Middle frontal gyrus (tissue), 1 donor: ENCODE results near the gene TGFBRAP1.

Experiments
- DNase-seq: peaks from one replicate; pipeline ENCODE4 v3.0.0-alpha.2; 2015; ENCODE audit warnings: low spot score; ENCODE audit errors: extremely low spot score

TGFBRAP1 gene

DNA sequence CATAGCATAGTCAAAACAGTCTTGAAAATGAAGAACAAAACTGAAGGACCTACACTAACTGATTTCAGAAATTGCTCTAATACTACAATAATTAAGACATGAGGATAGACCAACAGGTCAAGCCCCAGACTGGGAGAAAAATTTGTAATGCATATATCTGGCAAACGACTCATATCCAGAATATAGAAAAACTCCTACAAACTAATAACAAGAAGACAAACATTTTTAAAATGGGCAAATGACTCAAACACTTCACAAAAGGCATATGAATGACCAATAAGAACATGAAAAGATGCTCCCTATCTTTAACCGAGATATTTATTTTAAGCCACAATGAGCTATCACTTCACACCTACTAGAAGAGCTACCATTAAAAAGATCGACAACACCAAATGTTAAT lies 14.2 kb downstream of the TGFBRAP1 start:
- DNase-seq = no peak

GRCh38 chr2:105313877-105314276 lies 15.7 kb downstream of the TGFBRAP1 start:
- DNase-seq = no peak

- DNase-seq = no peak
Observed at GRCh38 chr2:105309147-105309545, 20.4 kb downstream of the TGFBRAP1 start.

DNA sequence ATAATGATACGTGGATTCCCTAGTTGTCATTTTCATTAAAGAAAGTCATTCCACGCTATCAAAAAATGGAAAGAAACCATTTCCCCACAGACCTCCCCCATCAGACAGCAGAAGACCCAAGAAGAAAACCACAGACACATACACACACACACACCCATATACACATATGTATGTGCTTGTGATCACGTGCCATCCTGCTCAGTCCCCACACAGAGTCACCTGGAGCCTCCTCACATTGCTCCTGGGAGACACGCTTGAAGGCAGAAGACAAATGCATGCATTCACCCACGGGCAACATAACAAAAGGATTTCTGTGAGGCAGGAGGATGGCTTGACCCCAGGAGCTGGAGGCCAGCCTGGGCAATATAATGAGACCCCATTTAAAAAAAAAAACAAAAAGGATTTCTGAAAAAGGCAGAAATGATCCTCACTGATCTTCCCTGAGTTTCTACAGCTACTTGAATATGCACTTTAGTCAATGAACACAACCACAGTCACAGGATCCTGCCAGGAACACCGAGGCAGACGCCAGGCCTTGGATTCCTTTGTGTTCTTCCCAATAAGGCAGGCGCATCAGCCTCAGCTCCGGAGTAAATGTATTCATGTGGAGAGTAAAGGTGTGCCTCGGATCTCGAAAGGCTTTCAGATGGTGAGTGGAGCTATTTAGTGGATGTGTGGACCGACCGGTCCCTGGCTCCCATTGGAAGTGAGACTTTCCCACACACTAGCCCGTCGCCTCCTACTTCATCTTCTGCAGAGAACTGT lies 21.0 kb downstream of the TGFBRAP1 start:
- DNase-seq = no peak

DNA sequence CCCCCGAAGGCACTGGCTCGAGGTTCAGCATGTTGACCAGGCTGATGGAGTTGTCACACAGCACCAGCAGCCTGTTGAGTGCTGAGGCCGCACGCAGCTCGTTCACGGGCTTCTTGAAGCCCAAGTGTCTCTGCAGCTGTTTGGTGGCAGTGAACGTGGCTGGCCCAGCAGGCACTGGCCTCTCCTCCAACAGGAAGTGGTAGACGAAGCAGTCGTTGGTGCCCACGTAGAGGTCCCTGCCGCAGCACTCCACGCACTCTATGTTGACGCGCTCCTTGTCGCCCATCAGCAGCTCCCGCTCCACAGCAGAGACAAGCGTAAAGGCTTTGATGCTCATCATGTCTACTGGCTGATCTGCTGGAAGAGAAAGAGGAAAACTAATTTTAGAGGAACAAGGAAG lies 21.6 kb downstream of the TGFBRAP1 start:
- DNase-seq = no peak

GRCh38 chr2:105307550-105307949 lies 22.0 kb downstream of the TGFBRAP1 start:
- no peak for DNase-seq

DNA sequence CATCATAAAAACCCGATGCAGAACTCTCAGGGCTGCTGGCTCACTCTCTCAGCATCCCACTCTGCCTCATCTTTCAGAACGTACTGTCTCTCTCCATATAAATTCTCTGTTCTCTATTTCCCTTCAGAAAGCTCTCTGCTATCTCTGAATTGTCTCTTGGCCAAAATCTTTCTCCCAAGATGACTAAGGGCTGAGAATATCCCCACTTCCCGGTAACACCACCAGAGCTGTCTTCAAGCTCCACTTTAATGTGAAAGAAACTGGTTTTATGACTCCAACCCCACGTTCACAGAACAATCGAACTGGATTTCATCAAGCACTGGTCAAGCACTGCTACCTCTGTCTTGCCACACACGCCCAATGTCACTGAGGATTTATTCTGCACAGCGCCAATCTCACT lies 22.4 kb downstream of the TGFBRAP1 start:
- no peak for DNase-seq

GRCh38 chr2:105301646-105302045 lies 27.9 kb downstream of the TGFBRAP1 start:
- DNase-seq = no peak

DNA sequence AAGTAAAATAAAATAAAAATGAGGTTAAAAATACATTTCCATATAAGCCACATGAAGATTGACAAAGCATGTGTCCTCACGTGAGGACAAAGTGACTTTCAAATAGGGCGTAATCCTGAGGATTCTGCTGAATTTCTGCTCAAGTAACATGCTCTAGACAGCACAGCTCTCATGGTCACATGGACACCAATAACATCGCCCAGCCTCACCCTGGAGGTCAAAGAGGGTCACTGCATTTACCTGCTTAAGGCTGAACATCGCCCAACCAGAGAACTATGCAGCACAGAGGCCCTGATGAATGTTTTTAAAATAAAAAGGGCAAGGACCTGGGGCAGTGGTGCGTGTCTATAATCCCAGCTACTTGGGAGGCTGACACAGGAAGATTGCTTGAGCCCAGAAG lies 30.2 kb downstream of the TGFBRAP1 start:
- DNase-seq = no peak

DNA sequence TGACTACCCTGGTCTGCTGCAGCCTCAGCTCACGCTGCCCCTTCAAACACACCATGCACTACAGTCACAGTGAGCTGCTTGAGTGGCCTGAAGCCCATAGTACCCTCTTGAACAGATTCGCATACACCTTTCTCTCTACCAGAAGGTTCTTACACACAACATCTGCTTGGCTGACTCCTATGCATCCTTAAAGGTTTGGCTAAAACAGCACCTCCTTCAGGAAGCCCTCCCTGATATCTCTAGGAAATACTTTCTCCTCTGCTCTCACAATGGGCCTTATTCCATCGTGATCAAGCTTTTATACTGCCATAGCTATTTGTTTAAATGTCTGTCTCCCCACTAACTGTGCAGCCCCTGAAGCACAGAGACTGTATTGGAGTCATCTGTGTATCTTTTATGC lies 31.5 kb downstream of the TGFBRAP1 start:
- no peak for DNase-seq

DNA sequence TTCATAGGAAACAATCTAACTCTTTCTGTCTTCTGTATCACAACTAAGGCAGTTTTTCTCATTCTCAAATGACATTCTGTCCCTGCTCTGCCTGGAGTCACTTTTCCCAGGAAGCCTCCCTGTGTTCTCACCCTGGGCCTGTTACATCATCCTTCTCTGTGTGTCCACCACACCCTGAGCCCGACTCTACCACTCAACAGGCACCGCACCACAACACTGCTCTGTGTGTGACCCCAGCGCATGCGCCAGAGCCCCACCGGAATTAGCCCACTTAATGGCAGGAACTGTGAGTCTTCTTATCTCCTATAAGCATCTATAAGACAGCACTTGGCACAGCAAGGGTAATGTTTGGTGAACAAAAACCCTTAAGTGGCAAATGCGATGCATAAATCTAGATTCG lies 32.3 kb downstream of the TGFBRAP1 start:
- DNase-seq = no peak

DNA sequence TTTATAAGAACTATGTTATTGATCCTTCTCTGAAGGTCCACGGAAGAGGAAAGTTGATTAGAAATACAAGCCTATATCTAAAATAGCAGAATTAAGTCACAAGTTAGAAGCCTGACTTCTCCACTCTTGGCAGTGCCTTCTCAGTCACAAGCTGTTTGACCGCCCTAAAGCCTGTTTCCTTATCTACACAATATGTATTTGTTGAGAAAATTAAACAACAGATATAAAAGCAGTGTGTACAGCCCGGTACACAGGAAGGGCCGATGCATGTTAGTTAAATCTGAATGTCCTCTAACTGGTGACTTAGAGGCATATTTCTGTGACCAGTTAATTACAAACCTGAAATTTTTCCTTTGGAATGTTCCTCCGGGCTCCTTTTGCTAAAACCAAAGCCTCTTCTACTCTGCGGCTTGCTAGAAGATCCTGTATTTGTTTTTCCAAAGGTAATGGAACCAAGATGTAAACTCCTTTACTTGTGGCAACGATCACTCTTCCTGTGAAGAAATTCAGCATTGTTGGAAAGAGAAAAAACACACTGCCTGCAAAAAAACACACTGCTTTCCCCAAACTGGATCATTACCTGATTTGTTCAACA lies 33.4 kb downstream of the TGFBRAP1 start:
- DNase-seq = no peak

GRCh38 chr2:105294844-105295481 lies 34.6 kb downstream of the TGFBRAP1 start:
- DNase-seq = peak; percentile 56

GRCh38 chr2:105294046-105294445 lies 35.5 kb downstream of the TGFBRAP1 start:
- DNase-seq = no peak

DNA sequence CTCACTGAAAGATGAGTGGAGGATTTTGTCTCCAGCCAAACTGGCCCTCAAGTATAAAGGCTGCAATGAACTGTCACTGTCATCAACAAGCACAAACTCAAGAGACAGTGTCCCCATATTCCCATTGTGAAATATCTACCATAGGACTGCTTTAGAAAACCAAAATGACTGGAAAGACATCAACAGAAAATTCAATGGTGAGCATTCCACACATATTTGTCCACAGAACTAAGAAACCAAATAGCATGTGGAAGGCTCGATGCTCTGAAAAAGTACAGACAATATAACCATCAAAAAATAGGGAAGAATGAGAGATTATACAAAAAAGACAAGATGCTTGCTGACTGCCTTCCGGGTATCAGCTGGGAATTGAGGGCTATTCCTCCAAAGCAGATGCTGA lies 37.6 kb downstream of the TGFBRAP1 start:
- no peak for DNase-seq

DNA sequence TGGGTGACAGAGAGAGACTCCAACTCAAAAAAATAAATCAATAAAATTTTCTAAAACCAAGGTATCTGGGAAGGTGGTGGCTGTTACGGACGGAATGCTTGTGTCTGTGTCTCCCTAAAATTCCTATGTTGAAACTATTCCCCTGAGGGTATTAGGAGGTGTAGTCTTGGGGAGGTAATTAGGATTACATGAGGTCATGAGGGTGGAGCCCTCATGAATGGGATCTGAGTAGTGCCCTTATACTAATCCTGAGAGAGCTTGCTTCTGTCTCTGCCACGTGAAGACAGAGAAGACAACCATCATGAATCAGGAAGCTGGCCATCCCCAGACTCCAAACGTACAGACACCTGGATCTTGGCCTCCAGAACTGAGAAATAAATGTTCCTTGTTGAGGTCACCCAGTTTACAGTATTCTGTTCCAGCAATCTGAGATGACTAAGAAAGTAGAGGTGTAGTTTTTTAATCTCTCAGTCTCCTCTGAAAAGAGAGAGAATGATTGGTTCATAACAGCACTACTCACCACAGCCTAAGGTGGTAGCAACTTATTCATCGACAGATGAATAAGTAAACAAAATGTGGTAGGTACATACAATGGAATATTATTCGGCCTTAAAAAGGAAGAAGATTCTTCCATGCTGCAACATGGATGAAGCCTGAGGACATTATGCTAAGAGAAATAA lies 38.4 kb downstream of the TGFBRAP1 start:
- DNase-seq = no peak

DNA sequence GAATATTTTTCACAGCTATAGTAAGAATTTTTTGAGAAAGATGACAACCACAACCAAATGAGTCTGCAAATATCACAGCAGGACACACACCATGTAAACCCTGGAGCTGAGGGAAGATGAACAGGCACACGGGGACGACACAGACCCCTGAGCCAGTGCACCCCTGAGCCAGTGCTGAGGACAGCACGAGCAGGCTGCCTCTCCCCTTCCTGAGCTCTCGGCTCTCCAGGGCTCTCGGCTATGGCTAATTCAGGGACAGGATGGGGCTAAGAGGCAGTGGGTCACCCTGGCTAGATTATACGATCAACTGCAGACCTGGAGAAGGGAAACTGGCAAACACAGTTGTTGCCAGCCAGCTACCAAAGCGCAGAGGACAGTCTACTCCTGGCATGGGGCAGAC lies 41.4 kb downstream of the TGFBRAP1 start:
- no peak for DNase-seq

DNA sequence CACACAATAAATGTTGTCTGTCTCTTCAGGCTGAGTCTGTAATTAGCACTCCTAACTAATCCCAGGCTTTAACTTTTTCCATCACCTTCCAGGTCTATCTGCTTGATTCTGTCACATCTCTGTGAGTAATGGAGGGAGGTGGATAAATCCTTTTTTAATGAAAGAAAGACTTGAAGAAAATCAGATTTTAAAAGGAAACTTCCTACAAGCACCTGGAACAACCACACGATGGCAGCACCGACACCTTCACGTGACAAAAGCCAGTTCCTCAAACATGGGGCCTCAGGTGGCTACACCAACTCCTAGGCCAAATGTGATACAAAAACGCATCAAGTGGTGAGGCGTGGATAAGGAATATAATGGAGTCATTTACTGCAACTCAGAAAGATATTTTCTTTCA lies 41.8 kb downstream of the TGFBRAP1 start:
- no peak for DNase-seq

DNA sequence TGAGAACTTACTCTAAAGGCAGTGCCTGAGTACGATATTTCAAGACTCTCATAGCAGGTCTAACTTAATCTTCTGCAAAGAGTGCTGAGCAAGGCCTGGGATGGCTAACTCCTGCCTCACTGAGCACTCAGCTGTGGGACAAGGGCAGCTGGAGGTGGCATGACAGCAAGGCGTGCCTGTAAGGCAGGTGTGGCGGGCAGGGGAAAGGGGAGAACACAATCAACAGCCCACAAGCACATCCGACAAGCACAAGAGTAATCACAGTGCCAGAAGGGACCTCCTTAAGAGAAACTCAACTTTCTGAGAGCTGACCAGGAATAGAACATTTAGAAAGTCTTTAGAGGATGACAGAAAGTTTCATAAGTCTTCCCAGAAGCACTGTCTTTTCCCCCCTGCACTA lies 46.0 kb downstream of the TGFBRAP1 start:
- DNase-seq = no peak

DNA sequence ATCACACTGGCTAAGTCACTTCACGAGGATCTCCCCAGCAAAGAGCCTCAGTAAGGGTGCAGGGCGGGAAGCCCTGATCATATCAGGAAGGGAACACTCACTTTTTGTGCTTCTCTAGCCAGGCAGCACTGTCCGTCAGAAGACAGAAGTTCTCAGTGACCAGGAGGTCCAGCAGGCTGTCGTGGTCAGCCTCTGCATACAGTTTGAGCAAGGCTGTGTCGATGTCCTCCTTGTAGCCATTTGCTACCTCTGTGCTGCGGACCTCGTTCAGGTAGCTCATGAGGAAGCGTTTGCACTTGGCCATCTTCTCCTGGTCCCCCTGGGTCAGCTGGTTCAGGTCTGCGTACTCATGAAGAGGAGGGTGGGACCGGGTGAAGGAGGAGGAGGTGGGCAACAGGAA lies 49.3 kb downstream of the TGFBRAP1 start:
- DNase-seq = no peak

GRCh38 chr2:105279126-105279525 lies 50.4 kb downstream of the TGFBRAP1 start:
- no peak for DNase-seq

GRCh38 chr2:105278654-105279053 lies 50.9 kb downstream of the TGFBRAP1 start:
- no peak for DNase-seq
